IPS-15b (cell line): Measurements from ENCODE around the gene ALDH7A1.

Source experiments
- H3K27me3 ChIP-seq: one replicate; pipeline ENCODE4 v1.6.1; 2013; ENCODE audit warnings: low read length; ENCODE audit not compliant: control insufficient read depth, insufficient read depth
- H3K36me3 ChIP-seq: one replicate; pipeline ENCODE4 v1.6.1; 2013; ENCODE audit warnings: low read length; ENCODE audit not compliant: control insufficient read depth, insufficient read depth
- H3K4me1 ChIP-seq: one replicate; pipeline ENCODE4 v1.6.1; 2013; ENCODE audit warnings: mild to moderate bottlenecking, low read length; ENCODE audit not compliant: control insufficient read depth, insufficient read depth
- H3K4me3 ChIP-seq: one replicate; pipeline ENCODE4 v1.5.1; 2013; ENCODE audit warnings: low read depth, low read length
- H3K9ac ChIP-seq: one replicate; pipeline ENCODE4 v1.6.1; 2013; ENCODE audit warnings: low read depth, mild to moderate bottlenecking, low read length
- H3K9me3 ChIP-seq: one replicate; pipeline ENCODE4 v1.6.1; 2013; ENCODE audit warnings: mild to moderate bottlenecking, low read length; ENCODE audit not compliant: control insufficient read depth, insufficient read depth

Gene ALDH7A1

DNA sequence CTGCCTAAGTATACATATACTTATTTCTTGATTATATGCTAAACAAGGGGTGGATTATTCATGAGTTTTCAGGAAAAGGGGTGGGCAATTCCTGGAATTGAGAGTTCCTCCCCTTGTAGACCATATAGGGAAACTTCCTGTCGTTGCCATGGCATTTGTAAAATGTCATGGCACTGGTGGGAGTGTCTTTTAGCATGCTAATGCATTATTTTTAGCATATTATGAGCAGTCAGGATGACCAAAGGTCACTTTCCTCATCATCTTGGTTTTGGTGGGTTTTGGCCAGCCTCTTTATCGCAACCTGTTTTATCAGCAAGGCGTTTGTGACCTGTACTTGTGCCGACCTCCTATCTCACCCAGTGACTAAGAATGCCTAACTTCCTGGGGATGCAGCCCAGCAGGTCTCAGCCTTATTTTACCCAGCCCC lies 80.9 kb downstream of the ALDH7A1 start:
- H3K4me1 ChIP-seq, result no peaks in the 10 kb centered on the region
- H3K36me3 ChIP-seq, result no peaks in the 10 kb centered on the region
- H3K27me3 ChIP-seq, result no peaks in the 10 kb centered on the region
- no peaks in the 10 kb centered on the region for H3K9me3 ChIP-seq
- H3K9ac ChIP-seq, result no peak overlapping the region
- H3K4me3 ChIP-seq, result no peak overlapping the region

DNA sequence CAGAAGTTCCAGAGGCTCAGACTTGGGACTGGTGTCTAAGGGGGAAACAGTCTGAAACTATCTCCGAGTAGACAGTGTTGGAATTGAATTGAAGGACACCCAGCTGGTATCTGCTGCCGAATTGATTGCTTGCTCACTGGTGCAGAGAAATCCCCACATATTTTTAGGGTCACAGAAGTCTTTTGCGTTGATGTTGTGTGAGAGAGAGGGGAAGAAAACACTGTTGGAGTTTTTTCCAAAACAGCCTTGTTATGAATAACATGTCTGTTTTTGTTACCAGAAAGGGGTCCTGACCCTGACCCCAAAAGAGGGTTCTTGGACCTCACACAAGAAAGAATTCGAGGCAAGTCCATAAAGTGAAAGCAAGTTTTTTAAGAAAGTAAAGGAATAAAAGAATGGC lies 81.3 kb downstream of the ALDH7A1 start:
- Histone ChIP-seq H3K9me3 (no peaks in the 10 kb centered on the region), H3K4me1 (no peaks in the 10 kb centered on the region), H3K36me3 (no peaks in the 10 kb centered on the region), H3K9ac (no peak overlapping the region), H3K4me3 (no peak overlapping the region), H3K27me3 (no peaks in the 10 kb centered on the region)

GRCh38 chr5:126513302-126513701 lies 81.7 kb downstream of the ALDH7A1 start:
- Histone ChIP-seq H3K9ac (no peak overlapping the region), H3K9me3 (no peaks in the 10 kb centered on the region), H3K36me3 (no peaks in the 10 kb centered on the region), H3K4me1 (no peaks in the 10 kb centered on the region), H3K27me3 (no peaks in the 10 kb centered on the region), H3K4me3 (no peak overlapping the region)

DNA sequence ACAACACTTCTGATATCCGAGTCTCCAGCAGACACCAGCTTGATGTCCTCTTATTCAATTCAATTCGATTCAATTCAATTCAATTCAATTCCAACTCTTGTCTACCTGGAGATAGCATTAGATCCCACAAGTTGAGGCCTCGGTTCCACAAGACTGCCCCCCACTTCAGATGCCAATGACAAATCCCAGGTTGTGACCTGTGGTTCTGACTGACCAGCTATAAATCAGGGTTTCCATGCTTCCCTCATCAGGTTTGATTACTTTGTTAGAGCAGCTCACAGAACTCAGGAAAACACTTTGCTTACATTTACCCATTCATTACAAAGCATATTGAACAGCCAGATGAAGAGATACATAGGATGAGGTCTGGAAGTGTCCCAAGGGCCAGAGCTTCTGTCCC lies 82.6 kb downstream of the ALDH7A1 start:
- Histone ChIP-seq H3K9ac (no peak overlapping the region), H3K4me3 (no peak overlapping the region), H3K9me3 (no peaks in the 10 kb centered on the region), H3K27me3 (no peaks in the 10 kb centered on the region), H3K36me3 (no peaks in the 10 kb centered on the region), H3K4me1 (no peaks in the 10 kb centered on the region)

DNA sequence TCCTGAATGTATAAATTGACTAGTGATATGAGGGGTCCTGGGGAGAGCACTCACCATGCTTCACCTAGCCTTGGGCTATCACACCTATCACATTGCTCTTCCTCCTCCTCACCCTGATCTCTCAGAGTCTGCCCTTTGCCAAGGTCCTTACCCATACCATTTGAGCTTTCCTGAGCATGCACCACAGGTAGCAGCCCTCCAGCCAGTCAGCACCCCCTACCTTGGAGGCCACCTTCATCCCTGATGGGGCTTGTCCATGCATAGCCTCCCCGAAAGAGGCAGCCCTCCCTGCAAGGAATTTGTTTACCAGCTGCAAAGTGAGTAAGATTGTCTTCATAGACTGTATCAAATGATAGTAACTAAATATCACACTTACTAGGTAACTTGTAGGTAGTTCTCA lies 83.1 kb downstream of the ALDH7A1 start:
- Histone ChIP-seq H3K36me3 (no peaks in the 10 kb centered on the region), H3K4me1 (no peaks in the 10 kb centered on the region), H3K27me3 (no peaks in the 10 kb centered on the region), H3K4me3 (no peak overlapping the region), H3K9me3 (no peaks in the 10 kb centered on the region), H3K9ac (no peak overlapping the region)

GRCh38 chr5:126509339-126509738 lies 85.7 kb downstream of the ALDH7A1 start:
- H3K36me3 ChIP-seq, result no peaks in the 10 kb centered on the region
- H3K4me1 ChIP-seq, result no peaks in the 10 kb centered on the region
- no peak overlapping the region for H3K4me3 ChIP-seq
- H3K27me3 ChIP-seq, result no peaks in the 10 kb centered on the region
- no peaks in the 10 kb centered on the region for H3K9me3 ChIP-seq
- H3K9ac ChIP-seq, result no peak overlapping the region

GRCh38 chr5:126508962-126509279 lies 86.1 kb downstream of the ALDH7A1 start:
- H3K9me3 ChIP-seq, result no peaks in the 10 kb centered on the region
- no peaks in the 10 kb centered on the region for H3K36me3 ChIP-seq
- no peak overlapping the region for H3K4me3 ChIP-seq
- no peaks in the 10 kb centered on the region for H3K4me1 ChIP-seq
- H3K9ac ChIP-seq, result no peak overlapping the region
- H3K27me3 ChIP-seq, result no peaks in the 10 kb centered on the region

GRCh38 chr5:126508251-126508961 lies 86.6 kb downstream of the ALDH7A1 start:
- H3K9me3 ChIP-seq, result no peaks in the 10 kb centered on the region
- no peaks in the 10 kb centered on the region for H3K27me3 ChIP-seq
- H3K4me1 ChIP-seq, result no peaks in the 10 kb centered on the region
- no peak overlapping the region for H3K4me3 ChIP-seq
- H3K9ac ChIP-seq, result no peak overlapping the region
- H3K36me3 ChIP-seq, result no peaks in the 10 kb centered on the region

DNA sequence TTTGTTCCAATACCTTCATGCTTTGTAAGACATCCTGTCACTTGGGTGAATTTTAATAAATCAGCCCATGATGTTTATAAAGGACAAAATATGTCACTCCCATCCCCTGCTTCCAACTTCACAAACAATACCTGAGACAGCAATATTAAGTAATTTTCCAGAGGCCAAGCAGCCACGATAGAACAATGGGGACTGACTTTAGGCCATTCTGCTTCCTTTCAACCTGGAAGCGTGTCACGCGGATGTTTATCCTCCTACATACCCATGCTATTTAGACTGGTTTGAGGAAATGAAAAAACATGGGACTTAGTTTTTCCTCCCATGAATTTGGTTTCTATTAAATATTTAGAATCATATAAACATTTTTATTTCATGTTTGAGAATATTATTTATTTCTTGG lies 88.9 kb downstream of the ALDH7A1 start:
- Histone ChIP-seq H3K4me1 (no peaks in the 10 kb centered on the region), H3K9me3 (no peaks in the 10 kb centered on the region), H3K9ac (no peak overlapping the region), H3K27me3 (no peaks in the 10 kb centered on the region), H3K4me3 (no peak overlapping the region), H3K36me3 (no peaks in the 10 kb centered on the region)

- Histone ChIP-seq H3K9me3 (no peaks in the 10 kb centered on the region), H3K36me3 (no peaks in the 10 kb centered on the region), H3K4me1 (no peaks in the 10 kb centered on the region), H3K27me3 (no peaks in the 10 kb centered on the region), H3K9ac (no peak overlapping the region), H3K4me3 (no peak overlapping the region)
Measured at GRCh38 chr5:126503602-126504104, 91.4 kb downstream of the ALDH7A1 start.

DNA sequence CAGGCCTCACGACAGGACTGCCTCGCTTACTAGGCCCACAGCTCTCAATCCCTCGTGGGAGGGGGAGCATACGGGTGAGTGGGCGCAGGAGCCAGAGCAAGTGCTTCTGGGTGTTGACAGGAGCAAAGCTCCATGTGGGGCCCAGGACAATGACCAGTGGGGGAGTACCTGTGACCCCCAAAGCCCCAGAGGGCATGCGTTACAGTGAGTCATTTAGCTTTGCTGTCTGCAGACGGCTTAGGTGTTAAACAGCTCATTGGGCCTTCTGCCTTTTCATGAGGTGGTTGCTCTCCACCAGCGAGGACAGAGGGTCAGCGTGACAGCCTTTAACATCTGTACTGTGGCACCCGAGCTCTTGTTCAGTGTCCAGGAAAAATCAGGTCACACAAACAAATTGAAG lies 93.6 kb downstream of the ALDH7A1 start:
- Histone ChIP-seq H3K9me3 (no peaks in the 10 kb centered on the region), H3K4me1 (no peaks in the 10 kb centered on the region), H3K36me3 (no peaks in the 10 kb centered on the region), H3K4me3 (no peak overlapping the region), H3K9ac (no peak overlapping the region), H3K27me3 (no peaks in the 10 kb centered on the region)

- Histone ChIP-seq H3K9ac (no peak overlapping the region), H3K4me1 (no peaks in the 10 kb centered on the region), H3K27me3 (no peaks in the 10 kb centered on the region), H3K9me3 (no peaks in the 10 kb centered on the region), H3K36me3 (no peaks in the 10 kb centered on the region), H3K4me3 (no peak overlapping the region)
Measured at GRCh38 chr5:126499853-126500342, 95.1 kb downstream of the ALDH7A1 start.
